Measurements from ENCODE around the gene P3H3. TPM values are rescaled to one million over a fixed set of nuclear protein-coding genes. Genes with fewer than 3 reads are reported as not detected.

Gene P3H3
- total and polyA plus RNA-seq, 4 donors = 0.42 to 1.9 (median 1.6) TPM

DNA sequence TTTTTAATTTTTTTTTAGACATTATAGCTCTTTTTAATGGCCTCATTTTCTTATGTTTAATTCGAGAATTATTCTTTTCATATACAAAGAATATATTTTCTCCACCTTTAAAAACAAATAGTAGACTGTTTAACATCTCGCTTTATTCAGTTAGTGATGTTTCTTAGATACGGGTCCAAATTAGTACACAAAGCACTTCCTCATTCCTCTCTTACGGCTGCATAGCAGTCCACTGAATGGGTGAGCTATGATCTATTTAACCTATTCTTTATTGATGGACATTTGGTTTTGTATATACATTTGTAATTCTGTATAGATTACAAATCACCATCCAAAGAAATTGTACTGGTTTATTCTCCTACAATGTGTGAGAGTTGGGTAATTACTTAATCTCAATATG, 14.8 kb upstream of the P3H3 start:
- Histone ChIP-seq H3K36me3 (ENCODE audit: control insufficient read depth in 4 of 4, insufficient read depth in 3 of 4, low read depth in 1 of 4, low read length in 3 of 4) (no peaks in the 10 kb centered on the region), H3K27me3 (ENCODE audit: control insufficient read depth in 4 of 4, insufficient read depth in 4 of 4, low read length in 3 of 4) (no peaks in the 10 kb centered on the region), H3K4me3 (ENCODE audit: low read depth in 1 of 3, low read length in 3 of 3) (no peak overlapping the region), H3K9me3 (ENCODE audit: control insufficient read depth in 4 of 4, low read length in 3 of 4) (no peaks in the 10 kb centered on the region), H3K9ac (ENCODE audit: low read depth in 1 of 2, low read length in 2 of 2) (no peak overlapping the region), H3K27ac (ENCODE audit: low read depth in 1 of 2, low read length in 2 of 2) (no peak overlapping the region), H3K4me1 (ENCODE audit: control insufficient read depth in 4 of 4, insufficient read depth in 4 of 4, low read length in 3 of 4) (peaks cover 0 to 8% (median 4%) of the 10 kb centered on the region in 4 donors)
- DNase-seq (ENCODE audit: low spot score) = no peak
- 79% methylated on average over 4 of the region's 4 CpGs for WGBS
- TF ChIP-seq, protein P1, sequence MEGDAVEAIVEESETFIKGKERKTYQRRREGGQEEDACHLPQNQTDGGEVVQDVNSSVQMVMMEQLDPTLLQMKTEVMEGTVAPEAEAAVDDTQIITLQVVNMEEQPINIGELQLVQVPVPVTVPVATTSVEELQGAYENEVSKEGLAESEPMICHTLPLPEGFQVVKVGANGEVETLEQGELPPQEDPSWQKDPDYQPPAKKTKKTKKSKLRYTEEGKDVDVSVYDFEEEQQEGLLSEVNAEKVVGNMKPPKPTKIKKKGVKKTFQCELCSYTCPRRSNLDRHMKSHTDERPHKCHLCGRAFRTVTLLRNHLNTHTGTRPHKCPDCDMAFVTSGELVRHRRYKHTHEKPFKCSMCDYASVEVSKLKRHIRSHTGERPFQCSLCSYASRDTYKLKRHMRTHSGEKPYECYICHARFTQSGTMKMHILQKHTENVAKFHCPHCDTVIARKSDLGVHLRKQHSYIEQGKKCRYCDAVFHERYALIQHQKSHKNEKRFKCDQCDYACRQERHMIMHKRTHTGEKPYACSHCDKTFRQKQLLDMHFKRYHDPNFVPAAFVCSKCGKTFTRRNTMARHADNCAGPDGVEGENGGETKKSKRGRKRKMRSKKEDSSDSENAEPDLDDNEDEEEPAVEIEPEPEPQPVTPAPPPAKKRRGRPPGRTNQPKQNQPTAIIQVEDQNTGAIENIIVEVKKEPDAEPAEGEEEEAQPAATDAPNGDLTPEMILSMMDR (IDR thresholded peaks at IDR 0.05; ENCODE audit: low read depth, low read length, missing input control) = no peak
- TF ChIP-seq, protein P2, sequence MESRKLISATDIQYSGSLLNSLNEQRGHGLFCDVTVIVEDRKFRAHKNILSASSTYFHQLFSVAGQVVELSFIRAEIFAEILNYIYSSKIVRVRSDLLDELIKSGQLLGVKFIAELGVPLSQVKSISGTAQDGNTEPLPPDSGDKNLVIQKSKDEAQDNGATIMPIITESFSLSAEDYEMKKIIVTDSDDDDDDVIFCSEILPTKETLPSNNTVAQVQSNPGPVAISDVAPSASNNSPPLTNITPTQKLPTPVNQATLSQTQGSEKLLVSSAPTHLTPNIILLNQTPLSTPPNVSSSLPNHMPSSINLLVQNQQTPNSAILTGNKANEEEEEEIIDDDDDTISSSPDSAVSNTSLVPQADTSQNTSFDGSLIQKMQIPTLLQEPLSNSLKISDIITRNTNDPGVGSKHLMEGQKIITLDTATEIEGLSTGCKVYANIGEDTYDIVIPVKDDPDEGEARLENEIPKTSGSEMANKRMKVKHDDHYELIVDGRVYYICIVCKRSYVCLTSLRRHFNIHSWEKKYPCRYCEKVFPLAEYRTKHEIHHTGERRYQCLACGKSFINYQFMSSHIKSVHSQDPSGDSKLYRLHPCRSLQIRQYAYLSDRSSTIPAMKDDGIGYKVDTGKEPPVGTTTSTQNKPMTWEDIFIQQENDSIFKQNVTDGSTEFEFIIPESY (IDR thresholded peaks at IDR 0.05) = no peak
- no peak for TF ChIP-seq YY1 (IDR thresholded peaks at IDR 0.05)

DNA sequence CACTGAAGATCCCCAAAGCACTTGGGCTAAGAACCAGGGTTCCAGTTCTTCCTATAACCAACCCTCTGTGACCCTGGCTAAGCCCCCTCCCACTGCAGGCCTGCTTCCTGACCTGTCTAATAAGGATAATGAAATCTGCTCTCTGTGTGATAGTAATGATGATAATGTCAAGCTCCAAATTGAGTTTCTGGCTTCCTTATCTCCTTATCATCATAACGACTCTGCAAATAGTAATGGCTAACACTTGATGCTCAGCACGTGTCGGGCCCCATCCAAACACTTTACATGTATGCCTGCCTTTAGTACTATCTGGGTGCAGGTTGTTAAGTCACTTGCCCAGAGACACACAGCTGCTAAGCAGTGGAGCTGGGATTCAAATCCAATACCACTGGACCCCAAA, 11.6 kb upstream of the P3H3 start:
- 78% methylated on average over 3 of the region's 3 CpGs for WGBS
- Histone ChIP-seq H3K9me3 (ENCODE audit: control insufficient read depth in 4 of 4, low read length in 3 of 4) (no peaks in the 10 kb centered on the region), H3K36me3 (ENCODE audit: control insufficient read depth in 4 of 4, insufficient read depth in 3 of 4, low read depth in 1 of 4, low read length in 3 of 4) (no peaks in the 10 kb centered on the region), H3K4me3 (ENCODE audit: low read depth in 1 of 3, low read length in 3 of 3) (no peak overlapping the region), H3K9ac (ENCODE audit: low read depth in 1 of 2, low read length in 2 of 2) (no peak overlapping the region), H3K27me3 (ENCODE audit: control insufficient read depth in 4 of 4, insufficient read depth in 4 of 4, low read length in 3 of 4) (no peaks in the 10 kb centered on the region), H3K27ac (ENCODE audit: low read depth in 1 of 2, low read length in 2 of 2) (no peak overlapping the region), H3K4me1 (ENCODE audit: control insufficient read depth in 4 of 4, insufficient read depth in 4 of 4, low read length in 3 of 4) (peaks cover 0 to 33% (median 25%) of the 10 kb centered on the region in 4 donors)
- DNase-seq (ENCODE audit: low spot score) = no peak
- TF ChIP-seq, protein P3, sequence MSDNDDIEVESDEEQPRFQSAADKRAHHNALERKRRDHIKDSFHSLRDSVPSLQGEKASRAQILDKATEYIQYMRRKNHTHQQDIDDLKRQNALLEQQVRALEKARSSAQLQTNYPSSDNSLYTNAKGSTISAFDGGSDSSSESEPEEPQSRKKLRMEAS (IDR thresholded peaks at IDR 0.05) = no peak

DNA sequence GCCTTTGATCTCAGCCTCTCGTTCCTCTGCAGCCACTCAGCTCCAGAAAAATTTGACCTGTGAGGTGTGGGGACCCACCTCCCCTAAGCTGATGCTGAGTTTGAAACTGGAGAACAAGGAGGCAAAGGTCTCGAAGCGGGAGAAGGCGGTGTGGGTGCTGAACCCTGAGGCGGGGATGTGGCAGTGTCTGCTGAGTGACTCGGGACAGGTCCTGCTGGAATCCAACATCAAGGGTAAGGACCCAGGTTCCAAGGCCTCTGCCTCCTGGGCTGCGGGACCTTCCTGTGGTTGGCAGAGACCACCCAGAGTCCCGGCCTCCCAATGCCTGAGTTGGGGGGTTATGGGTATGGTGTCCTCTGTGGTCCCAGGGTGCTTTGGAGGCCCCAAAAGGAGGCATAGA, 11.1 kb upstream of the P3H3 start:
- DNase-seq (ENCODE audit: low spot score) = no peak
- TF ChIP-seq, protein P3 (IDR thresholded peaks at IDR 0.05) = no peak
- no peak for TF ChIP-seq RXRA (IDR thresholded peaks at IDR 0.05)
- TF ChIP-seq, protein P2 (IDR thresholded peaks at IDR 0.05) = no peak
- TF ChIP-seq FOXA1 (IDR thresholded peaks at IDR 0.05) = no peak
- TF ChIP-seq NR2F2 (IDR thresholded peaks at IDR 0.05) = no peak
- Histone ChIP-seq H3K27ac (ENCODE audit: low read depth in 1 of 2, low read length in 2 of 2) (no peak overlapping the region), H3K4me3 (ENCODE audit: low read depth in 1 of 3, low read length in 3 of 3) (no peak overlapping the region), H3K4me1 (ENCODE audit: control insufficient read depth in 4 of 4, insufficient read depth in 4 of 4, low read length in 3 of 4) (peaks cover 0 to 38% (median 27%) of the 10 kb centered on the region in 4 donors), H3K36me3 (ENCODE audit: control insufficient read depth in 4 of 4, insufficient read depth in 3 of 4, low read depth in 1 of 4, low read length in 3 of 4) (no peaks in the 10 kb centered on the region), H3K9me3 (ENCODE audit: control insufficient read depth in 4 of 4, low read length in 3 of 4) (no peaks in the 10 kb centered on the region), H3K27me3 (ENCODE audit: control insufficient read depth in 4 of 4, insufficient read depth in 4 of 4, low read length in 3 of 4) (no peaks in the 10 kb centered on the region), H3K9ac (ENCODE audit: low read depth in 1 of 2, low read length in 2 of 2) (no peak overlapping the region)
- WGBS = 93% methylated on average over 8 of the region's 8 CpGs

Data from liver (tissue), 9 donors.